Heart left ventricle (tissue), 13 donors: ENCODE results near the gene PDE1A.

Experiments
- CTCF ChIP-seq, 12 donors: fragments of 200-600 bp; sonication (generic) in 4 of 12; IDR thresholded peaks; one replicate each; pipeline versions ENCODE4 v1.5.0 to v1.8.0; 2018 to 2022; ENCODE audit warnings: antibody characterized with exemption in 12 of 12, mild to moderate bottlenecking in 5 of 12
- POLR2A ChIP-seq, 2 donors: fragments of 450-650 bp; IDR thresholded peaks; one replicate each; pipeline ENCODE4 v1.6.1; 2017; ENCODE audit warnings: antibody characterized with exemption in 2 of 2, mild to moderate bottlenecking in 2 of 2, moderate library complexity in 2 of 2
- donor health status: ischemic (EF 13 %, LVEDD 7.1; RV severe dilation, severe dysfunction).
- donor health status: DM: no; HTN: yes; CAD: no.
- donor health status: DM: no; HTN: no; CAD: no.
- donor health status: ischemic (EF 25% LVEDD 6.9; RV normal size, moderate dysfunction).
- donor health status: ischemic (EF 25% LVEDD 5.7; RV mildly dilated, moderate dysfunction).
- donor health status: ischemic (EF 35%, LVEDD 5.7; RV mildly dilated, moderate dysfunction).
- donor health status: nonischemic (EF 11% LVEDD 7.7; RV severe dilation, severe dysfunction).
- donor health status: DM: yes; HTN: yes; CAD: no.
- donor health status: PGD.
- donor health status: ischemic (EF 29% LVEDD 5.4; RV normal size, mild dysfunction).
- donor health status: nonischemic (EF 23%, LVEDD 6.1; RV moderate dilation, normal function).

GRCh38 chr2:182391443-182391842 is 35.4 kb downstream of the PDE1A start:
- TF ChIP-seq POLR2A (IDR thresholded peaks at IDR 0.05) (no peak), CTCF (IDR thresholded peaks at IDR 0.05) (no peak)
